Small intestine (tissue), 7 donors: ENCODE results near the gene TRIM32. TPM values are rescaled to one million over a fixed set of nuclear protein-coding genes. Genes with fewer than 3 reads are reported as not detected.
A peak's percentile ranks its signal among the peaks of the same experiment; 100 is the strongest.

Experiments used
- DNase-seq, 2 donors: peaks; one replicate each; pipeline versions ENCODE4 v3.0.0 to v3.0.0-alpha.2; 2013
- FAIRE-seq: peaks from 2 replicates; lab custom pipeline; 2012; peaks lifted over from hg19 to GRCh38; lab: Jason Lieb, UNC
- H3K27ac ChIP-seq, 3 donors: one replicate each; pipeline ENCODE4 v1.5.1; 2013; ENCODE audit warnings: low read length in 2 of 3, mild to moderate bottlenecking in 2 of 3, control low read depth in 1 of 3, inconsistent platforms in 1 of 3, low read depth in 1 of 3, moderate library complexity in 1 of 3
- H3K27me3 ChIP-seq, 3 donors: one replicate each; pipeline ENCODE4 v1.6.1; 2013; ENCODE audit warnings: low read length in 3 of 3, inconsistent platforms in 1 of 3; ENCODE audit not compliant: control insufficient read depth in 3 of 3, insufficient read depth in 3 of 3
- H3K36me3 ChIP-seq, 3 donors: one replicate each; pipeline ENCODE4 v1.6.1; 2013; ENCODE audit warnings: low read length in 3 of 3, inconsistent platforms in 1 of 3, low read depth in 1 of 3, mild to moderate bottlenecking in 1 of 3, moderate library complexity in 1 of 3; ENCODE audit not compliant: control insufficient read depth in 3 of 3, insufficient read depth in 2 of 3
- H3K4me1 ChIP-seq, 3 donors: one replicate each; pipeline ENCODE4 v1.6.1; 2013; ENCODE audit warnings: low read length in 2 of 3, inconsistent platforms in 1 of 3, low read depth in 1 of 3, mild to moderate bottlenecking in 1 of 3, moderate library complexity in 1 of 3; ENCODE audit not compliant: control insufficient read depth in 3 of 3, insufficient read depth in 2 of 3
- H3K4me3 ChIP-seq, 3 donors: one replicate each; pipeline ENCODE4 v1.5.1; 2013; ENCODE audit warnings: low read length in 3 of 3, control low read depth in 1 of 3, inconsistent platforms in 1 of 3, low read depth in 1 of 3, mild to moderate bottlenecking in 1 of 3, moderate library complexity in 1 of 3
- H3K9me3 ChIP-seq, 2 donors: one replicate each; pipeline ENCODE4 v1.6.1; 2013; ENCODE audit warnings: low read depth in 1 of 2, low read length in 1 of 2; ENCODE audit not compliant: control insufficient read depth in 2 of 2, insufficient read depth in 1 of 2
- WGBS, 3 donors: extraction: QIAGEN DNeasy Blood & Tissue Kit; methylation state at CpG; one replicate each; pipeline ENCODE4 v1.1.7; 2013; 5-methylcytosine and 5-hydroxymethylcytosine counted together
- polyA plus RNA-seq, 4 donors: library from polyadenylated mRNA; stranded (reverse) in 3 of 4; unstranded in 1 of 4; fragments of 200-250 nt in 3 of 4; fragments of 120-200 nt in 1 of 4; gene quantifications; one replicate each; pipeline versions ENCODE4 v1.2.1 to v1.2.3, GENCODE V29; 2013
- donor health status: healthy with polysubstance abuse.
- donor health status: control.
- donor health status: control.
- donor health status: Bipolar disorder and iron deficiency.
- donor health status: healthy.

The TRIM32 gene
- polyA plus RNA-seq, 4 donors: 3.8 to 44.8 (median 7.0) TPM

- DNase-seq (no peak), FAIRE-seq (no peak)
- no peaks in the 10 kb centered on the region for H3K27me3 ChIP-seq
- no peaks in the 10 kb centered on the region for H3K4me1 ChIP-seq
- H3K36me3 ChIP-seq: peaks cover 0 to 2% (median 0%) of the 10 kb centered on the region in 3 donors
- no peak overlapping the region for H3K27ac ChIP-seq
- 88 to 90% (median 90%) methylated on average over 4 of the region's 4 CpGs for WGBS, 3 donors
- no peak overlapping the region for H3K4me3 ChIP-seq
- no peaks in the 10 kb centered on the region for H3K9me3 ChIP-seq
Observed at GRCh38 chr9:116647515-116647809, 39.6 kb upstream of the TRIM32 start.

- no peak for FAIRE-seq
- WGBS, 3 donors: 85 to 89% (median 86%) methylated on average over 7 of the region's 7 CpGs
- peaks cover 0 to 2% (median 0%) of the 10 kb centered on the region in 3 donors for H3K36me3 ChIP-seq
Observed at GRCh38 chr9:116653348-116654058, 33.6 kb upstream of the TRIM32 start.

GRCh38 chr9:116654059-116654355, 33.1 kb upstream of the TRIM32 start:
- Histone ChIP-seq H3K36me3 (peaks cover 0 to 2% (median 0%) of the 10 kb centered on the region in 3 donors), H3K4me3 (no peak overlapping the region), H3K27me3 (no peaks in the 10 kb centered on the region), H3K27ac (no peak overlapping the region), H3K4me1 (no peaks in the 10 kb centered on the region), H3K9me3 (no peaks in the 10 kb centered on the region)
- WGBS, 3 donors: 67 to 82% (median 78%) methylated on average over 3 of the region's 3 CpGs
- FAIRE-seq (no peak), DNase-seq (no peak)

More at GRCh38 chr9:116653348-116654058, 33.6 kb upstream of the TRIM32 start:
- H3K9me3 ChIP-seq: no peaks in the 10 kb centered on the region
- no peak overlapping the region for H3K27ac ChIP-seq
- no peak for DNase-seq
- H3K4me1 ChIP-seq: no peaks in the 10 kb centered on the region
- H3K27me3 ChIP-seq: no peaks in the 10 kb centered on the region
- H3K4me3 ChIP-seq: no peak overlapping the region

GRCh38 chr9:116656501-116656971, 30.6 kb upstream of the TRIM32 start:
- DNase-seq (no peak), FAIRE-seq (no peak)
- Histone ChIP-seq H3K4me3 (no peak overlapping the region), H3K4me1 (no peaks in the 10 kb centered on the region), H3K27me3 (no peaks in the 10 kb centered on the region), H3K9me3 (no peaks in the 10 kb centered on the region), H3K27ac (no peak overlapping the region), H3K36me3 (no peaks in the 10 kb centered on the region)
- 65 to 94% (median 93%) methylated on average over 5 of the region's 5 CpGs for WGBS, 3 donors

GRCh38 chr9:116656977-116657376, 30.1 kb upstream of the TRIM32 start:
- no peak overlapping the region for H3K4me3 ChIP-seq
- H3K27ac ChIP-seq: no peak overlapping the region
- no peaks in the 10 kb centered on the region for H3K36me3 ChIP-seq
- no peaks in the 10 kb centered on the region for H3K9me3 ChIP-seq
- no peak for FAIRE-seq
- WGBS, 3 donors: 78 to 93% (median 84%) methylated on average over 2 of the region's 2 CpGs
- DNase-seq: no peak
- no peaks in the 10 kb centered on the region for H3K27me3 ChIP-seq
- H3K4me1 ChIP-seq: no peaks in the 10 kb centered on the region

GRCh38 chr9:116658265-116658664, 28.8 kb upstream of the TRIM32 start:
- 89 to 96% (median 95%) methylated on average over 2 of the region's 2 CpGs for WGBS, 3 donors
- DNase-seq (no peak), FAIRE-seq (no peak)
- Histone ChIP-seq H3K4me1 (peaks cover 0 to 3% (median 0%) of the 10 kb centered on the region in 3 donors), H3K36me3 (no peaks in the 10 kb centered on the region), H3K27ac (no peak overlapping the region), H3K4me3 (no peak overlapping the region), H3K27me3 (no peaks in the 10 kb centered on the region), H3K9me3 (no peaks in the 10 kb centered on the region)

GRCh38 chr9:116661037-116661954, 25.8 kb upstream of the TRIM32 start:
- Histone ChIP-seq H3K4me1 (peaks cover 0 to 8% (median 0%) of the 10 kb centered on the region in 3 donors), H3K27ac (no peak overlapping the region), H3K27me3 (no peaks in the 10 kb centered on the region), H3K9me3 (no peaks in the 10 kb centered on the region), H3K36me3 (no peaks in the 10 kb centered on the region), H3K4me3 (no peak overlapping the region)
- WGBS, 3 donors: 59 to 65% (median 63%) methylated on average over 7 of the region's 7 CpGs
- DNase-seq (peak; percentile 69 to 78), FAIRE-seq (no peak)

- WGBS, 3 donors: 38 to 59% (median 49%) methylated on average over 6 of the region's 6 CpGs
- H3K36me3 ChIP-seq: no peaks in the 10 kb centered on the region
- no peaks in the 10 kb centered on the region for H3K27me3 ChIP-seq
- no peak for FAIRE-seq
- H3K9me3 ChIP-seq: no peaks in the 10 kb centered on the region
- peaks cover 0 to 8% (median 0%) of the 10 kb centered on the region in 3 donors for H3K4me1 ChIP-seq
- H3K4me3 ChIP-seq: no peak overlapping the region
- DNase-seq: peak in 1 of 2 donors; percentile 61
- H3K27ac ChIP-seq: peak overlapping the region in 1 of 3 donors; percentile 76
Observed at GRCh38 chr9:116662646-116663310, 24.3 kb upstream of the TRIM32 start.
